ENCODE data around the gene HAUS8. TPM values are rescaled to one million over a fixed set of nuclear protein-coding genes. Genes with fewer than 3 reads are reported as not detected.

HAUS8 gene
- total RNA-seq, 2 experiments from 2014 or later: 47.3 to 74.1 TPM

DNA sequence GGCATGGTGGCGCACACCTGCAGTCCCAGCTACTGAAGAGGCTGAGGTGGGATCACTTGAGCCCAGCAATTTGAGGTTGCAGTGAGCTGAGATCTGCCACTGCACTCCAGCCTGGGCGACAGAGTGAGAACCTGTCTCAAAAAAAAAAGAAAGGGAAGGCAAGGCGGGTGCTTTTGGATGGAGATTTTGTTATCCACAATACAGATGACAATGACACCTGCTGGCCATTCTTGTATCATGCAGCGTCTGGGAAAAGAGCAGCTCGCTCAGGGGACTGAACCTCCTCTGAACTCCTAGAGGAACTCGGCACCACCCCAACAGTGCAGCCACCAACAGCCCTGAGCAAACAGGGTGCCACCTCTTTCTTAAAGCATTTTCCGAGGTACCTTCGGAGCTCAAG lies 22.8 kb downstream of the HAUS8 start:
- intact Hi-C loops (cut with micrococcal nuclease; ENCODE audit: unreplicated experiment): loop anchor here (5.0 kb wide), 1 partner anchor 275 kb away; no protein-coding TSS in a partner anchor

DNA sequence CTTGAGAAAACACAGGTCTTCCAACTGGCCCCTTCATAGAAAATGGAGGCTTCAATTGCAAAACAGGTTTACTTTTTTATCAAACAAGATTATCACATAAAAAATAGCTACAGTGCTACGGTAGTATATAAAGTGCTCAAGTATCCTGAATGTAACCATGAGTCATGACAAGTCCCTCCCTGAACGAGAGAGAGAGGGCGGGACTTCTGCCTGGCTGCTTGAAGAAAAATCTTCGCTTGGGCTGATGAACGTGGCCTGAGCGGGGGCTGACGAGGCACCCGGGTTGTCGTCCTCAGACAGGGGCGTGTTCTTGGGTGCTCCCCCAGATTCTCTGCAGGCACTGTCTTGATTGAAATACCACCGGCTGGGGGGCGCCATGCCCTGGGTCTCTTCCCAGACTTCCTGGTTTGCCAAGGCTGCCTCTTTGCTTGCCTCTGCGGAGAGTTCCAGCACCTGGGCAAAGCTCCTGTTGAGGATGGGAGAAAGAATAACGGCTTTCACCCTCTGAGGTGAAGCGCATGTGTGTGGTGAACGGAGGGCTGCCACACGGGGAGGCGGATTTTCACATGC lies 25.5 kb downstream of the HAUS8 start:
- H3K36me3 ChIP-seq (ENCODE audit: insufficient read depth, low read length): peaks cover 77% of the 10 kb centered on the region
- no TSS peak for BruUV-seq (replicated peaks)
- no peaks in the 10 kb centered on the region for H3K4me1 ChIP-seq (ENCODE audit: insufficient read depth, low read length, poor library complexity, severe bottlenecking)
- no peaks in the 10 kb centered on the region for H3K79me2 ChIP-seq (ENCODE audit: insufficient read depth, low read depth, low read length)
- ChIA-PET CTCF (ENCODE audit: unreplicated experiment) (no interaction called here), POLR2A (no interaction called here)
- H3K9me3 ChIP-seq (ENCODE audit: low read length): no peaks in the 10 kb centered on the region
- no peak for TF ChIP-seq EZH2phosphoT487 (IDR thresholded peaks at IDR 0.05; ENCODE audit: borderline replicate concordance, low read depth, low read length)
- TF ChIP-seq, protein P1, sequence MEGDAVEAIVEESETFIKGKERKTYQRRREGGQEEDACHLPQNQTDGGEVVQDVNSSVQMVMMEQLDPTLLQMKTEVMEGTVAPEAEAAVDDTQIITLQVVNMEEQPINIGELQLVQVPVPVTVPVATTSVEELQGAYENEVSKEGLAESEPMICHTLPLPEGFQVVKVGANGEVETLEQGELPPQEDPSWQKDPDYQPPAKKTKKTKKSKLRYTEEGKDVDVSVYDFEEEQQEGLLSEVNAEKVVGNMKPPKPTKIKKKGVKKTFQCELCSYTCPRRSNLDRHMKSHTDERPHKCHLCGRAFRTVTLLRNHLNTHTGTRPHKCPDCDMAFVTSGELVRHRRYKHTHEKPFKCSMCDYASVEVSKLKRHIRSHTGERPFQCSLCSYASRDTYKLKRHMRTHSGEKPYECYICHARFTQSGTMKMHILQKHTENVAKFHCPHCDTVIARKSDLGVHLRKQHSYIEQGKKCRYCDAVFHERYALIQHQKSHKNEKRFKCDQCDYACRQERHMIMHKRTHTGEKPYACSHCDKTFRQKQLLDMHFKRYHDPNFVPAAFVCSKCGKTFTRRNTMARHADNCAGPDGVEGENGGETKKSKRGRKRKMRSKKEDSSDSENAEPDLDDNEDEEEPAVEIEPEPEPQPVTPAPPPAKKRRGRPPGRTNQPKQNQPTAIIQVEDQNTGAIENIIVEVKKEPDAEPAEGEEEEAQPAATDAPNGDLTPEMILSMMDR (conservative IDR thresholded peaks at IDR 0.05; ENCODE audit: low read length): no peak
- DNase-seq (ENCODE audit: low spot score): no peak
- H3K4me3 ChIP-seq (ENCODE audit: low read depth, low read length, poor library complexity, severe bottlenecking): no peak overlapping the region
- no peak overlapping the region for H3K27ac ChIP-seq (ENCODE audit: low read depth, low read length, poor library complexity, severe bottlenecking)
- no peak overlapping the region for H3K4me2 ChIP-seq (ENCODE audit: low read length)
- intact Hi-C loops (cut with micrococcal nuclease; ENCODE audit: unreplicated experiment): loop anchor here (5.0 kb wide), 1 partner anchor 272 kb away; no protein-coding TSS in a partner anchor
- no peaks in the 10 kb centered on the region for H3K9me2 ChIP-seq (ENCODE audit: insufficient read depth, low read length)
- H2AFZ ChIP-seq (ENCODE audit: low read length): no peak overlapping the region
- H4K20me1 ChIP-seq (ENCODE audit: insufficient read depth, low read length): no peaks in the 10 kb centered on the region

More for the DNA sequence above, 22.8 kb downstream of the HAUS8 start:
- Histone ChIP-seq H3K9me2 (ENCODE audit: insufficient read depth, low read length) (no peaks in the 10 kb centered on the region), H4K20me1 (ENCODE audit: insufficient read depth, low read length) (no peaks in the 10 kb centered on the region), H3K9me3 (ENCODE audit: low read length) (no peaks in the 10 kb centered on the region), H3K36me3 (ENCODE audit: insufficient read depth, low read length) (peaks cover 97% of the 10 kb centered on the region), H3K4me2 (ENCODE audit: low read length) (no peak overlapping the region), H3K4me1 (ENCODE audit: insufficient read depth, low read length, poor library complexity, severe bottlenecking) (no peaks in the 10 kb centered on the region), H2AFZ (ENCODE audit: low read length) (no peak overlapping the region), H3K4me3 (ENCODE audit: low read depth, low read length, poor library complexity, severe bottlenecking) (no peak overlapping the region), H3K79me2 (ENCODE audit: insufficient read depth, low read depth, low read length) (no peaks in the 10 kb centered on the region), H3K27ac (ENCODE audit: low read depth, low read length, poor library complexity, severe bottlenecking) (no peak overlapping the region)
- TF ChIP-seq EZH2phosphoT487 (IDR thresholded peaks at IDR 0.05; ENCODE audit: borderline replicate concordance, low read depth, low read length): no peak
- TF ChIP-seq, protein P1 (conservative IDR thresholded peaks at IDR 0.05; ENCODE audit: low read length): peak; percentile 73
- BruUV-seq (replicated peaks): no TSS peak
- ChIA-PET CTCF (ENCODE audit: unreplicated experiment) (no interaction called here), POLR2A (interaction anchor here (0.6 kb wide), 1 partner anchor 19 kb away, joined by 3 read pairs; no protein-coding TSS in a partner anchor)
- peak; percentile 44 for DNase-seq (ENCODE audit: low spot score)

DNA sequence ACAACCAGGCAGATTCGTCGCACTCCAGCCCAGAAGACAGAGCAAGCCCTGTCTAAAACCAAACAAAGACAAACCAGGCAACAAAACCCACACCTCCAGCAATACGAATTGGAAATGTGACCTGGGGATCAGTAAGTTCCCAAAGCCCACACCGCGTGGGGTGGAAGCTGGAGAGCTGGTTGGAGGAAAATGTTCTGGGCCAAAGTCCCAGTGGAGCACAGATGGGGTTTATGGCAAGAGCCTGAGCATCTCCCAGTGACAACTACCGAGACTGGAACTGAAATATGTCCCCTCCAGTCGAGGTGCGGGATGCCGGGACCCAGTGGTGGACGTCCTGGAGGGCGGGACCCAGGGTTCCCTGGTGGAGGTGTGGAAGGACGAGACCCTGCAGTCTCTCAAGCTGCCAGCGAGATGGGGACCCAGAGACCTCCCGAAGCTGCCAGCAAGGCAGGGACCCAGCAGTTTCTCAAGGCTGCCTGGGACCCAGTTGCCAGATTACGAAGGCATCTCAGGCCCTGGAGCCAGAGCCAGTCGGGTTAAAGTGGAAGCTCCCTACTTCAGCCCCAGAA lies 26.3 kb downstream of the HAUS8 start:
- no peak overlapping the region for H3K4me3 ChIP-seq (ENCODE audit: low read depth, low read length, poor library complexity, severe bottlenecking)
- no peaks in the 10 kb centered on the region for H3K9me2 ChIP-seq (ENCODE audit: insufficient read depth, low read length)
- TF ChIP-seq EZH2phosphoT487 (IDR thresholded peaks at IDR 0.05; ENCODE audit: borderline replicate concordance, low read depth, low read length): no peak
- TF ChIP-seq, protein P1 (conservative IDR thresholded peaks at IDR 0.05; ENCODE audit: low read length): no peak
- H3K79me2 ChIP-seq (ENCODE audit: insufficient read depth, low read depth, low read length): no peaks in the 10 kb centered on the region
- H3K36me3 ChIP-seq (ENCODE audit: insufficient read depth, low read length): peaks cover 69% of the 10 kb centered on the region
- H3K4me1 ChIP-seq (ENCODE audit: insufficient read depth, low read length, poor library complexity, severe bottlenecking): no peaks in the 10 kb centered on the region
- BruUV-seq (replicated peaks): no TSS peak
- no peaks in the 10 kb centered on the region for H4K20me1 ChIP-seq (ENCODE audit: insufficient read depth, low read length)
- H3K27ac ChIP-seq (ENCODE audit: low read depth, low read length, poor library complexity, severe bottlenecking): no peak overlapping the region
- DNase-seq (ENCODE audit: low spot score): no peak
- no peak overlapping the region for H3K4me2 ChIP-seq (ENCODE audit: low read length)
- intact Hi-C loops (cut with micrococcal nuclease; ENCODE audit: unreplicated experiment): no loop called here
- no peak overlapping the region for H2AFZ ChIP-seq (ENCODE audit: low read length)
- ChIA-PET CTCF (ENCODE audit: unreplicated experiment) (no interaction called here), POLR2A (no interaction called here)
- no peaks in the 10 kb centered on the region for H3K9me3 ChIP-seq (ENCODE audit: low read length)
